ENCODE measurements around the gene NCKAP5.

The NCKAP5 gene

DNA sequence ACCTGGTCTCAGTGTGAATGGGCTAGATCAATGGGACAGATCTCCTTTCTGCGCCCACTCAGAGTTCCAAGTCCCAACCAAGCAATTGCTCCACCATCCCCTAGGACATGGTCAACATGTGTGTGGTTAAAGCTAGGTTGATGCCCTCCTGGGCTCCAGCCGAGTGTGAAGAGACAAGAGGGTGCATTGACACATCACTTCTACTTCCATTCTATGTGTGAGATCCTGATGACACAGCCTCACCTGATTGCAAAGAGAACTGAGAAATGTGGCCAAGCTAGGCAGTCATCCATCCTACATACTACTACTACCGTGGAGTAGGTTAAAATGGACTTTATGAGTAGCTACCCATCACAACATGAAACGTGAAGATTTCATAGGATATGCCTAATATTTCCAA, 106.8 kb downstream of the NCKAP5 start:
- no peaks in the 10 kb centered on the region for H3K36me3 Mint-ChIP-seq (ENCODE audit: low read depth)
- no peaks in the 10 kb centered on the region for H3K4me1 Mint-ChIP-seq
- no peaks in the 10 kb centered on the region for H3K9me3 Mint-ChIP-seq
- no peak overlapping the region for H3K4me3 Mint-ChIP-seq
- no peaks in the 10 kb centered on the region for H3K27me3 Mint-ChIP-seq (ENCODE audit: low read depth)
- TF ChIP-seq, protein P1, sequence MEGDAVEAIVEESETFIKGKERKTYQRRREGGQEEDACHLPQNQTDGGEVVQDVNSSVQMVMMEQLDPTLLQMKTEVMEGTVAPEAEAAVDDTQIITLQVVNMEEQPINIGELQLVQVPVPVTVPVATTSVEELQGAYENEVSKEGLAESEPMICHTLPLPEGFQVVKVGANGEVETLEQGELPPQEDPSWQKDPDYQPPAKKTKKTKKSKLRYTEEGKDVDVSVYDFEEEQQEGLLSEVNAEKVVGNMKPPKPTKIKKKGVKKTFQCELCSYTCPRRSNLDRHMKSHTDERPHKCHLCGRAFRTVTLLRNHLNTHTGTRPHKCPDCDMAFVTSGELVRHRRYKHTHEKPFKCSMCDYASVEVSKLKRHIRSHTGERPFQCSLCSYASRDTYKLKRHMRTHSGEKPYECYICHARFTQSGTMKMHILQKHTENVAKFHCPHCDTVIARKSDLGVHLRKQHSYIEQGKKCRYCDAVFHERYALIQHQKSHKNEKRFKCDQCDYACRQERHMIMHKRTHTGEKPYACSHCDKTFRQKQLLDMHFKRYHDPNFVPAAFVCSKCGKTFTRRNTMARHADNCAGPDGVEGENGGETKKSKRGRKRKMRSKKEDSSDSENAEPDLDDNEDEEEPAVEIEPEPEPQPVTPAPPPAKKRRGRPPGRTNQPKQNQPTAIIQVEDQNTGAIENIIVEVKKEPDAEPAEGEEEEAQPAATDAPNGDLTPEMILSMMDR (IDR thresholded peaks at IDR 0.05; ENCODE audit: unreplicated experiment in 3 of 3): no peak
- no peak overlapping the region for H3K27ac Mint-ChIP-seq

DNA sequence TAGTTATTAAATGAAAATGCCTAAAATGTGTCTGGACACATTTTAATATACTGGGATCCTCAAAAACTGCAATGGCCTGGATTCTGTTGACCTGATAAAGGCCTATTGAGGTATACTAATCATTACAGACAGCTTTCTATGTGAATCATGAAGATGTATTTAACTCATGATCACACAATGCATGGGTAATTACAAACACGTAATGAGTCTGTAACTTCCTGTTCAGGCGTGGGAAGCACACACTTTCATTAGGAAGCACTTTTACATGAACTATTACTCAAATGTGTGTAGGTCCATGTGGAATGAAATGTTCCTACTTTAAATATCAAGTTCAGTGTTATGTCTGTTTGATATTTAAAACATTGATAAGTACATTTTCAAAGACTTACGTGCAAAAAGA, 108.7 kb downstream of the NCKAP5 start:
- Mint-ChIP-seq H3K36me3 (ENCODE audit: low read depth) (no peaks in the 10 kb centered on the region), H3K27ac (no peak overlapping the region), H3K27me3 (ENCODE audit: low read depth) (no peaks in the 10 kb centered on the region), H3K9me3 (no peaks in the 10 kb centered on the region), H3K4me1 (no peaks in the 10 kb centered on the region), H3K4me3 (no peak overlapping the region)
- TF ChIP-seq, protein P1 (IDR thresholded peaks at IDR 0.05; ENCODE audit: unreplicated experiment in 3 of 3): no peak

- no peaks in the 10 kb centered on the region for H3K4me1 Mint-ChIP-seq
- no peak overlapping the region for H3K27ac Mint-ChIP-seq
- no peaks in the 10 kb centered on the region for H3K9me3 Mint-ChIP-seq
- no peaks in the 10 kb centered on the region for H3K36me3 Mint-ChIP-seq (ENCODE audit: low read depth)
- H3K27me3 Mint-ChIP-seq (ENCODE audit: low read depth): no peaks in the 10 kb centered on the region
- TF ChIP-seq, protein P1 (IDR thresholded peaks at IDR 0.05; ENCODE audit: unreplicated experiment in 3 of 3): no peak
- no peak overlapping the region for H3K4me3 Mint-ChIP-seq
These were observed 110.0 kb downstream of the NCKAP5 start for GRCh38 chr2:133458280-133458679.

- Mint-ChIP-seq H3K4me1 (no peaks in the 10 kb centered on the region), H3K9me3 (no peaks in the 10 kb centered on the region), H3K36me3 (ENCODE audit: low read depth) (no peaks in the 10 kb centered on the region), H3K27ac (no peak overlapping the region), H3K4me3 (no peak overlapping the region), H3K27me3 (ENCODE audit: low read depth) (no peaks in the 10 kb centered on the region)
- TF ChIP-seq, protein P1 (IDR thresholded peaks at IDR 0.05; ENCODE audit: unreplicated experiment in 3 of 3): no peak
These were observed 110.4 kb downstream of the NCKAP5 start for GRCh38 chr2:133457861-133458260.

GRCh38 chr2:133456971-133457370, 111.3 kb downstream of the NCKAP5 start:
- no peaks in the 10 kb centered on the region for H3K36me3 Mint-ChIP-seq (ENCODE audit: low read depth)
- H3K9me3 Mint-ChIP-seq: no peaks in the 10 kb centered on the region

DNA sequence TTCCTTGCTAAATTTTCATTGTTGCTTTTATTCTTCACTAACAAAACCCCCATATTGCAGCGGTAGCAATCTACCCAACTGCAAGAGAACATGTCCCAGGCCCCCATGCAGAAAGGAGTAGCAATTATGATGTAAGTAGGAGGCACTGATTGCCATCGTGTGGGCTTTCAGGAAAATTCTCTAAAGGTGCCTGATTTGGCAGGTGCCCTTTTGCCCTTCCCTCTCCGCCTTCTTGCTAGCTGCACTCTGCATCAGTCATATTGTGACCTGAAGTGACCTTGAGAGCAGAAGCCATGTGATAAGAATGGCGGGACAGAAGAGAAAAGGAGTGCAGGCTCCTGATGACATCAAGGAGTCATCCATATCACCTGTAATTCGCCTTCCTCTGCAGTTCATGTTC, 112.1 kb downstream of the NCKAP5 start:
- Mint-ChIP-seq H3K4me3 (no peak overlapping the region), H3K9me3 (no peaks in the 10 kb centered on the region), H3K27me3 (ENCODE audit: low read depth) (no peaks in the 10 kb centered on the region), H3K36me3 (ENCODE audit: low read depth) (no peaks in the 10 kb centered on the region), H3K4me1 (no peaks in the 10 kb centered on the region), H3K27ac (no peak overlapping the region)
- TF ChIP-seq, protein P1 (IDR thresholded peaks at IDR 0.05; ENCODE audit: unreplicated experiment in 3 of 3): no peak

More at GRCh38 chr2:133456971-133457370, 111.3 kb downstream of the NCKAP5 start:
- Mint-ChIP-seq H3K4me1 (no peaks in the 10 kb centered on the region), H3K27ac (no peak overlapping the region), H3K4me3 (no peak overlapping the region), H3K27me3 (ENCODE audit: low read depth) (no peaks in the 10 kb centered on the region)
- TF ChIP-seq, protein P1 (IDR thresholded peaks at IDR 0.05; ENCODE audit: unreplicated experiment in 3 of 3): no peak

Measured in nephron (organoid).